Stimulated activated CD4-positive, alpha-beta T cell treated with anti-CD3 and anti-CD28 coated beads, Interleukin-2, amount 100 ng/mL, for 48 hours (primary cell): ENCODE data around the gene CENPC.
"Not testable (repeated sequence)": the region's sequence is repeated elsewhere in the genome, so short reads cannot be mapped to it uniquely, and the experiment has no call there.

Experiments used
- DNase-seq, 2 donors: peaks; one replicate each; pipeline ENCODE4 v3.0.0-alpha.2; 2020

The CENPC gene

DNA sequence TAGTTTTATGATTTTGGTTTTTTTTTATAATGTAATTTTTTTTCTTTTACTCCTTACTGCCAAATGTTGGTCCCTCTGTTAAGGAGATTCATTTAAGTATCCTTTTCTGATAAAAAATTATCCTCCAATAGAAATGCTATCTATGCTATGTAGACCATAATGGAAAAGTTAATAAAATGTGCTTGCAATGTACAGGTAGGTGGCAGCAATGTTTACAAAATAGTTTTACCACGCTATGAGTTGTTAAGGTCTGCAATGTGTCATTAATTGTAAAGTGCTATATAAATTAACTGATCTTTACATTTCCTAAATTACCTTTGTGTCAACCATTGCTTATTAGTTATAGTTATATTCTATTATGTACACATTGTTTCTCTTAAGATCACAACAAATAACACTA, 3.8 kb upstream of the CENPC start:
- DNase-seq = no peak

GRCh38 chr4:67546971-67547370, 1.7 kb upstream of the CENPC start:
- DNase-seq = no peak

- no peak for DNase-seq
Measured at GRCh38 chr4:67546004-67546356, 677 bp upstream of the CENPC start.

GRCh38 chr4:67542076-67542475, 3.2 kb downstream of the CENPC start:
- no peak for DNase-seq

- no peak for DNase-seq
Measured at GRCh38 chr4:67539830-67540229, 5.5 kb downstream of the CENPC start.

DNA sequence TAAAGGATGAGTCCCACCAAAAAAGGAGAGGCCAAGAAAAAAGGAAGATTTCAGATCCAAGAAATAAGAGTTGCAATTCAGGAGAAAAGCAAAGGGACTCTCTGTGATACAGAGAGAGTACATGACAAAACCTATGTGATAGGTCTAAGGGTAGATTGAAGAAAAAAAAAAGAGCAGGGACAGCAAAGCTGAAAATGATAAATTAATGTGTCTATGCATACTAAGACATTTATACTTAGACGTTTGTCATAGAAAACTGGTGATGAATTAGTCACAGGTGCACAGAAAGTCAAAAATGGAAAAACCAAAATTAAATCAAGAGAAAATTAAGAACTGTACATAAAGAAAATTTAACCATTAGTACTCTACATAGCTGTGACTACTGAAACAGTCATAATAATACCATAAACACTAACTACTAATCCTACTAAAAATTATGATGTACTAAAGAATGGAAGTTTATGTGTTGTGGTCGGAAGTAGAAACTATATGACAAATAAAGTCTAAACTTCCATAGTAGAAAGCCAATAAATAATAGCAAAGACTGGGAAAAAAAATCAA, 9.9 kb downstream of the CENPC start:
- DNase-seq = no peak

DNA sequence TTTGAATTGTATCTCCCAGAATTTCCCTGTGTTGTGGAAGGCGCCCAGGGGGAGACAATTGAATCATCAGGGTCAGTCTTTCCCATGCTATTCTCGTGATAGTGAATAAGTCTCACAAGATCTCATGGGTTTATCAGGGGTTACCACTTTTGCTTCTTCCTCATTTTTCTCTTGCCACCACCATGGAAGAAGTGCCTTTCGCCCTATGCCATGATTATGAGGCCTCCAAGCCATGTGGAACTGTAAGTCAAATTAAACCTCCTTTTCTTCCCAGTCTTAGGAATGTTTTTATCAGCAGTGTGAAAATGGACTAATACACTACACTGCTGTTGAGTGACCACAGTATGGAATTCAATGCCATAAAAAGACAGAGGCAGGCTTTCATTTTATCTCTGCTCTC, 12.2 kb downstream of the CENPC start:
- no peak for DNase-seq

DNA sequence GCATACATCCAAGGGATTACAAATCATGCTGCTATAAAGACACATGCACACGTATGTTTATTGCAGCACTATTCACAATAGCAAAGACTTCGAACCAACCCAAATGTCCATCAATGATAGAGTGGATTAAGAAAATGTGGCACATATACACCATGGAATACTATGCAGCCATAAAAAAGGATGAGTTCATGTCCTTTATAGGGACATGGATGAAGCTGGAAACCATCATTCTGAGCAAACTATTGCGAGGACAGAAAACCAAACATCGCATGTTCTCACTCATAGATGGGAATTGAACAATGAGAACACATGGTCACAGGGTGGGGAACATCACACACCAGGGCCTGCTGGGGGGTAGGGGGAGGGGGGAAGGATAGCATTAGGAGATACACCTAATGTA, 12.9 kb downstream of the CENPC start:
- not testable (repeated sequence) for DNase-seq

DNA sequence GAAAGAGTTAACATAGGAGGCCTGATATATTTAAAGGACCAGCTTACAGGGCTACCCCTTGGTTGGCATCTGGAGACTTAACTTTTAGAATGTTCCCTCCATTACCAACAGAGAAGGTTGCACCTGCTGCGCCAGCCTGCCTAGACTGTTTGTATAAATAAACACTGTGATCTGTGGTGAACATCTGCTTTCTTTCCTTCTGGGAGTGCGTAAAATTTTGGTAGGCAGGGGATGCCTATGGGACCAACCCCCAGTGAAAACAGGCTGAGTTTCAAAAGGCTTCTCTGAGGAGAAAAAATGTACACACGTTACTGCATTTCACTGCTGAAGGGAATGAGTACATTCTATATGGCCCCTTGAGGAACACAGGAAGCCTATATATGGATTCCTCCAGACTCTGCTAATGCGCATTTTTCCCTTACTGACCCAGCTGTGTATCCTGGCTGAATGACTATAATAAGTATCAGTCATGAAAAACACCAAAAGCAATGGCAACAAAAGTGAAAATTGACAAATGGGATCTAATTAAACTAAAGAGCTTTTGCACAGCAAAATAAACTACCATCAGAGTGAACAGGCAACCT, 13.8 kb downstream of the CENPC start:
- DNase-seq = no peak

DNA sequence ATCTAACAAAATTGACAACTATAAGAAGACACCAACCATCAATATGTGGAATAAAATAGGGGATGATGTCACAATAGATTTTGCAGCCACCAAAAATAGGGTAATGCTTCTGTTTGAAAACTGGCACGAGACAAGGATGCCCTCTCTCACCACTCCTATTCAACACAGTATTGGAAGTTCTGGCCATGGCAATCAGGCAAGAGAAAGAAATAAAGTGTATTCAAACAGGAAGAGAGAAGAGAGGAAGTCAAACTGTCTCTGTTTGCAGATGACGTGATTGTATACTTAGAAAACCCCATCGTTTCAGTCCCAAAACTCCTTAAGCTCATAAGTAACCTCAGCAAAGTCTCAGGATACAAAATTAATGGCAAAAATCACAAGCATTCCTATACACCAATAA, 21.2 kb downstream of the CENPC start:
- DNase-seq = not testable (repeated sequence)

DNA sequence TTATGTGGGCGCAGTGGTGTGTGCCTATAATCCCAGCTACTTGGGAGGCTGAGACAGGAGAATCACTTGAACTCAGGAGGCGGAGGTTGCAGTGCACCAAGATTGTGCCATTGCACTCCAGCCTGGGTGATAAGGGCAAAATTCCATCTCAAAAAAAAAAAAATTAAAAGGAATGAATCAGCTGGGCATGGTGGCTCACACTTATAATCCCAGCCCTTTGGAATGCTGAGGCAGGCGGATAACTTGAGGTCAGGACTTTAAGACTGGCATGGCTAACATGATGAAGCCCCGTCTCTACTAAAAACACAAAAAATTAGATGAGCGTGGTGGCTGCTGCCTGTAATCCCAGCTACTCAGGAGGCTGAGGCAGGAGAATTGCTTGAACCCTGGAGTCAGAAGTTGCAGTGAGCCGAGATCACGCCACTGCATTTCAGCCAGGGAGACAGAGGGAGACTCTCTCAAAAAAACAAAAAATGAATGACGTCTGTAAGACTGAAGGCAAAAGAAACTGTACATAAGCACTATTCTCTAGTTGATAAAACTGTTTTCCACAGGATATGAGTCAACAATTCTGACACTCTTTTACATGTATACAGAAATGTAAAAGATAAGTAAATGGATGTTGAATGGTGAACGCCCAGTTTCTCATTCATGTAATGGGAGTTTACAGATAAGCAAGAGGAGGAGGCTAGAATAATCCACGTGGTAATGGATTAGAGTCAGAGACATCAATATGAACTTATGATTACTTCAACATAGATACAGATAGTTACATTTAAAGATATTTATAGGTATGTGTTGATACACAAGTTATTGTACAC, 22.2 kb downstream of the CENPC start:
- DNase-seq = no peak

GRCh38 chr4:67522230-67522629, 23.1 kb downstream of the CENPC start:
- no peak for DNase-seq

GRCh38 chr4:67521506-67521905, 23.8 kb downstream of the CENPC start:
- DNase-seq = no peak

DNA sequence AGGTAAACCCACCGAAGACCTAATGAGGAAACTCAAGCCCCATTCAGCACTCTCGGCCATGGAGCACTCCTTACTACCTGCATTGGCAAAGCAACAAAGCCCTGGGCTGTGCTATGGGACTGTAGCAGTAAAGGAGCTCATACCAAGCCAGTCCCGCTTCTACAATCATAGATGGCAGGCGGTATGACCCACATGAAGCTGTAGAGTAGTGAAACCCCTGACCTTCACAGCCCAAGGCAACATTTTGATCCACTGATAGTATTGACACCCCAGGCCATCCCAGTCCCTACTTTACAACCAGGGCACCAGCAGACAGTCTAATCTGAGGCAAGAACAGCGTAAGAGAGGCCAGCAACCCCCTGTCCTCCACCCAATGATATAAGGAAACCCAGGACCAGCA, 25.2 kb downstream of the CENPC start:
- no peak for DNase-seq

- DNase-seq = no peak
Measured at GRCh38 chr4:67512501-67512900, 32.8 kb downstream of the CENPC start.

DNA sequence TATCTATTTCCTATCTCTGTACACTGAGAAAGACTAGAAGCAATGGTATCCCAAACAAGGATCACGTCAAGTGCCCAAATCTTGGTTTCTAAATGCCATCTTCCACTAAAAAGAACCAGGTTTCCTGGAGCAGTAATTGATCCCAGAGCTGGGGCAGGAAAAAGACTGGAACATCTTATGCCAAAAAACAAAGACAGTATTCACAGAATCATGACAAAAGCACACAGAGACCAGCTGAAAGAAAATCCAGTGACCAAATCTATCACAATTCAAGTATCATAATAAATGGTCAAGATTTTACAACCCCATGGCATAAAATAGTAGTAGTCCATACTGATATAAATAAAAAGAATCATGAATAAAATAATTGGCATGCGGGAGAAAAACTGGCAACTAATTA, 44.9 kb downstream of the CENPC start:
- DNase-seq = no peak

DNA sequence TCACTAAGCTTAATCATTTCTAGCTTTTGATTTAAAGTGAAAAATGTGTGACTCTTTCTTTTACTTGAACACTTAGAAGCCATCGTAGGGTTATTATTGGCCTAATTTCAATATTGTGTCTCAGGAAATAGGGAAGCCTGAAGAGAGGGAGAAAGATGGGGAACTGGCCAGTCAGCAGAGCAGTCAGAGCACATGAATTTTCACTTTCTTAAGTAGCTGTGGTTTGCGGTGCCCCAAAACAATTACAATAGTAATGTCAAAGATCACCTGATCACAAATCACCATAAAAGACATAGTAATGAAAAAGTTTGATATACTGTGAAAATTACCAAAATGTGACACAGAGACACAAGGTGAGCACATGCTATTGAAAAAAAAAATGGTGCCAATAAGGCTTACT, 45.5 kb downstream of the CENPC start:
- DNase-seq = no peak

DNA sequence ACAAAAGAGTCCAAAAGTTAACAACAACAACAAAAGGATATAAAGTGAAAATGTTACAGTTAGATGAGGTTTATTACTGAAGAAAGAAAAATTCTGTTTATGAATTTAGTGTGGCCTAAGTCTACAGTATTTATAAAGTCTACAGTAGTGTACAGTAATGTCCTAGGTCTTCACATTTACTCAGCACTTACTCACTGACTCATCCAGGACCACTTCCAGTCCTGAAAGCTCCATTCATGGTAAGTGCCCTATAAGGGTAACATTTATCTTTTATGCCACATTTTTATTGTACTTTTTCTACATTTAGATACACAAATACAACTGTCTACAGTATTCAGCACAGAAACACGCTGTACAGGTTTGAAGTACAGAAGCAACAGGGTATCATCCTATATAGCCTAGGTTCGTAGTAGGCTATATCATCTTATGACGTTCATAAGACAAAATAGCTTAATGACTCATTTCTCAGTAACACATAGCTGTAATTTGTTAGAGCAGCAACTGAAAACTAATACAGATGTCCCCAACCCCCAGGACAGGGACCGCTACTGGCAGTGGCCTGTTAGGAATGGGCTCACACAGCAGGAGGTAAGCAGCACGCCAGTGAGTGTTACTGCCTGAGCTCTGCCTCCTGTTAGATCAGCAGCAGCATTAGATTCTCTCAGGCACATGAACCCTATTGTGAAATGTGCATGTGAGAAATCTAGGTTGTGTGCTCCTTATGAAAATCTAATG, 61.3 kb downstream of the CENPC start:
- DNase-seq = no peak

GRCh38 chr4:67480810-67481209, 64.5 kb downstream of the CENPC start:
- DNase-seq = no peak

DNA sequence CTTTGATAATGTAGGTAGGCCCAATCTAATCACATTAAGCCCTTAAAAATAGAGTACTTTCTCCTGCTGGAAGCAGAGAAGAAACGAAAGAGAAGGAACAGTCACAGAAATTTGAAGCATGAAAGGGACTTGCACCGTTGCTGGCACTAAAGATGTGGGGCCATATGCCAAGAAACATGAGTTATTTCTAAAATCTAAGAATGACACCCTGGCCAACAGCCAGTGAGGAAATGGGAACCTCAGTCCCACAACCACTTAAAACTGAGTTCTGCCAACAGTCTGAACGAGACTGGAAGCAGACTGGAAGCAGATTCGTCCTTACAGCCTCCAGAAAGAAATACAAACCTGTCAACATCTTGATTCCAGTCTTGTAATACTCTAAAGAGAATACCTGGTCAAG, 70.1 kb downstream of the CENPC start:
- no peak for DNase-seq

DNA sequence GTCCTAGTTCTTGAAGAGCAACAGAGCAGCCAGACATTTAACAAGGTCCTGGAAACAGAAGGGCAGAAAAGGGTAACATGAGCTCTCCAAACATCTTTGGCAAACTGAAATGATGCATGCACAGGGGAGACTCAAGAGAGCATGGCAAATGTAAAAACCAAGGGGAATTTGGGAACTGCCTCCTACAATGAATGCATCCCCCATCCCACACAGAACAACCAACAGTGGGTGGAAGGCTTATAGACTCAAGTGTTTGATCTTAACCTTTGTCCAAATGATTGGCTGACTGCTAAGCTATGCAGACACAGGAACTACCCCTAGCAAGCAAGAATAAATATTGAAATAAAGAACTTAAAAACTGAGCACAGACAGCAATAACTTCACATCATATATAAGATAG, 74.4 kb downstream of the CENPC start:
- no peak for DNase-seq

GRCh38 chr4:67468830-67469229, 76.5 kb downstream of the CENPC start:
- DNase-seq = no peak

- DNase-seq = no peak
Measured at GRCh38 chr4:67466751-67467150, 78.6 kb downstream of the CENPC start.

DNA sequence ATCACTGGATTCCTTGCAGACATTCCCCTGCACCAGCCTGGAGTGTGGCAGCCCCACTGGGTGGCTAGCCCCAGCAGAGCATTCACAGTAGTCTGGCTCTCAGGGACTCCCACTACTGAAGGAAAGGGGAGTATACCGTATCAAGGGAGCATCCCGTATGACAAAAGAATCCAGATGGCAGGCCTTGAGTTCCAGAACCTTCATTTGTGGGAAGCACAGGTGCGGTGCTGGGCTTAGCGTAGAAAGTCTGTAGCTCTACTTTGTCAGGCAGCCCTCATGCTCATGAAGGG, 79.6 kb downstream of the CENPC start:
- DNase-seq = no peak
